GM12801 (cell line): ENCODE data around the gene ZNF800.

Experiments used
- TF ChIP-seq, protein P1 (sequence below): IDR thresholded peaks from one replicate; pipeline ENCODE4 v1.5.1; 2011; ENCODE audit warnings: control low read depth; ENCODE audit not compliant: insufficient read length; ENCODE audit errors: extremely low read depth

The ZNF800 gene

GRCh38 chr7:127375631-127376030, 16.9 kb downstream of the ZNF800 start:
- TF ChIP-seq, protein P1, sequence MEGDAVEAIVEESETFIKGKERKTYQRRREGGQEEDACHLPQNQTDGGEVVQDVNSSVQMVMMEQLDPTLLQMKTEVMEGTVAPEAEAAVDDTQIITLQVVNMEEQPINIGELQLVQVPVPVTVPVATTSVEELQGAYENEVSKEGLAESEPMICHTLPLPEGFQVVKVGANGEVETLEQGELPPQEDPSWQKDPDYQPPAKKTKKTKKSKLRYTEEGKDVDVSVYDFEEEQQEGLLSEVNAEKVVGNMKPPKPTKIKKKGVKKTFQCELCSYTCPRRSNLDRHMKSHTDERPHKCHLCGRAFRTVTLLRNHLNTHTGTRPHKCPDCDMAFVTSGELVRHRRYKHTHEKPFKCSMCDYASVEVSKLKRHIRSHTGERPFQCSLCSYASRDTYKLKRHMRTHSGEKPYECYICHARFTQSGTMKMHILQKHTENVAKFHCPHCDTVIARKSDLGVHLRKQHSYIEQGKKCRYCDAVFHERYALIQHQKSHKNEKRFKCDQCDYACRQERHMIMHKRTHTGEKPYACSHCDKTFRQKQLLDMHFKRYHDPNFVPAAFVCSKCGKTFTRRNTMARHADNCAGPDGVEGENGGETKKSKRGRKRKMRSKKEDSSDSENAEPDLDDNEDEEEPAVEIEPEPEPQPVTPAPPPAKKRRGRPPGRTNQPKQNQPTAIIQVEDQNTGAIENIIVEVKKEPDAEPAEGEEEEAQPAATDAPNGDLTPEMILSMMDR, result no peak

DNA sequence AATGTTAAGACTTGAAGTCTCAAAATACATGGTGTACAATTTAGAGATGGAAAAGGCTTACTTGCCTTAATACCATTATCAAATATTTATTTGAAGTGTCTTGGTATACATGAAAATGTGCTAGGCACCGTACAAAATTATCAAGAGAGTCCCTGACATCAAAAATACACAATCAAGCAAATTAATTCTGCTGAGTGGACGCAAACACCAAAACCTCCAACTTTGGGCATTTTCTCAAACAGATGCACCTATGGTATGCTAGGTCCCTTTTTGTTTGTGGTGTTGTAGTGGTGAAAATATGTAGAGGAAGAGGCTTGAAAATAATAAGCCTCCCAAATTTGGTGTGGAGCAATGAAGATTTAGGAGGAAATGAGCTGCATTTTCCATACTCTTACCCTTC, 24.8 kb downstream of the ZNF800 start:
- TF ChIP-seq, protein P1, result no peak

GRCh38 chr7:127366680-127367079, 25.8 kb downstream of the ZNF800 start:
- TF ChIP-seq, protein P1, result no peak

GRCh38 chr7:127365957-127366315, 26.6 kb downstream of the ZNF800 start:
- TF ChIP-seq, protein P1, result no peak

GRCh38 chr7:127365164-127365956, 27.1 kb downstream of the ZNF800 start:
- TF ChIP-seq, protein P1, result no peak

DNA sequence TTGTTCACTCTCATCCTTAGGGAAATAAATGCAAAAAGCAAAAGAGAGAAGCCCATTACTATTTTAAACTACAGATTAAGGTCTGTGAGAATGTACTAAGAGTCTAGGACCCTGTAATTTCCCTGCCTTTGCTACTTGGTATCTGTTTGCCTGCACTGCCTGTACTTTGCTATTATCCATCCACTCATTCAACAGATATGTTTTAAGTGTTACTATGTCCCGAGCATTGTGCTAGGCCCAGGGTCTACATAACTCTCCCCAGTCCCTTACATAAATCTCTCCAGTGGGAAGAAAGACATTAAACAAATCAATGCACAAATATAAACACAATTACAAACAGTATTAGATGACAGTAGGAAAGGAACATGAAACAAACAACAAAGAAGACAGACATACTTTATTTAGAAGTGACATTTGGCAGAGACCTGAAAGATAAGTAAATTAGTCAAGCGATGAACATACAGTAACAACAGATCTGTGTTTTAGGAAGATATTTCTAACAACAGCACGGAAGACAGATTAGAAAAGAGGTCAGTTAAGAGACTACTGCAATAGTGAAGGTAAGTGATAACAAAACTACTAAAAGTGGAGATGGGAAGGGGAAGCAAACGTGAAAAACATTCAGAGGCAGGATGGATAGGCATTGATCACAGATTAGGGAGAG, 30.0 kb downstream of the ZNF800 start:
- TF ChIP-seq, protein P1, result no peak

DNA sequence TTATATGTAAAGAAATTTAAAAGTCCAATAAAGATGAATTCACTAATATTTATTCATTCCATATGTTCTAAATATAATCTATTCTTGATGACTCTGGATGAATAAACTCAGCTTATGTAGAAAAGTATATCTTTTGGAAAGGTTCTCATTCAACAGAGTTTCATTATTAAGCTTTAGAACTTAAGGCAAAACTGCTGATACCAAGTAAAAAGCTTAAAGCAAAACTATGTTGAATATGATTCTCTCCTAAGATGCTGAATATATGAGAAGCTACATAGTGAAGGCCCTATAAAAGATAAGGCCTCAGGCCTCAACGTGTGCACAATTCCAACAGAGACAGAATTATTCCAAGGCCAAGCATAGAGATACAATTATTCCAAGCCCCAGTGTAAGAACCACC, 30.8 kb downstream of the ZNF800 start:
- TF ChIP-seq, protein P1, result no peak
